K562 (cell line): ENCODE measurements around the gene ATP6V0A1. TPM values are rescaled to one million over a fixed set of nuclear protein-coding genes. Genes with fewer than 3 reads are reported as not detected.

Experiments
- ATAC-seq: fragments of 200-7000 bp; cut with Tn5 transposase; 3 replicates; pipeline ENCODE4 v1.9.1; 2020; ENCODE audit warnings: moderate library complexity
- BruUV-seq: library from RNA; stranded (reverse); fragments of 400-500 nt; replicated peaks from 2 replicates; lab custom pipeline; 2021; lab: Mats Ljungman, UMichigan
- CTCF ChIA-PET: fragments of 300-600 bp; formaldehyde crosslinking; extraction: SDS; loops from one replicate; lab custom pipeline; 2021; ENCODE audit warnings: low intra/inter-chr PET ratio; lab: Yijun Ruan, JAX
- POLR2A ChIA-PET: fragments of 300-600, 350-650 bp; sonication (Branson Sonifier 250); formaldehyde crosslinking; extraction: SDS; loops from one replicate; lab custom pipeline; 2021; ENCODE audit warnings: antibody characterized with exemption, inconsistent platforms; lab: Yijun Ruan, JAX
- DNase-seq, 4 experiments: peaks; one replicate each; pipeline versions ENCODE4 v3.0.0 to v3.0.0-alpha.2; 2011 to 2018; ENCODE audit warnings: low spot score in 3 of 4, mixed read lengths in 3 of 4; ENCODE audit errors: extremely low read depth in 1 of 4
- FAIRE-seq: peaks from 2 replicates; lab custom pipeline; 2011; peaks lifted over from hg19 to GRCh38; lab: Jason Lieb, UNC
- H2AFZ ChIP-seq: 2 replicates; pipeline ENCODE4 v1.6.0; 2011; ENCODE audit warnings: low read depth, low read length, control low read depth, inconsistent platforms
- H3K27ac ChIP-seq: fragments of 200-600 bp; 3 replicates; pipeline ENCODE4 v1.8.0; 2011; ENCODE audit warnings: low read depth, mild to moderate bottlenecking, control low read depth, inconsistent platforms, low read length, moderate library complexity, mixed read lengths; ENCODE audit errors: extremely low read depth
- H3K27me3 ChIP-seq, 2 experiments: fragments of 300-600 bp in 1 of 2; 2 replicates in 1 of 2; 3 replicates in 1 of 2; pipeline versions ENCODE4 v1.6.0 to v1.8.0; 2011; ENCODE audit warnings: inconsistent platforms in 2 of 2, low read length in 2 of 2, mild to moderate bottlenecking in 1 of 2, mixed read lengths in 1 of 2, moderate library complexity in 1 of 2; ENCODE audit not compliant: control insufficient read depth in 2 of 2, insufficient read depth in 2 of 2
- H3K36me3 ChIP-seq: fragments of 300-600 bp; 3 replicates; pipeline ENCODE4 v1.8.0; 2011; ENCODE audit warnings: mild to moderate bottlenecking, low read length, inconsistent platforms; ENCODE audit not compliant: control insufficient read depth, insufficient read depth
- H3K4me1 ChIP-seq, 2 experiments: fragments of 200-600 bp in 1 of 2; replicated peaks in 1 of 2; 2 replicates in 1 of 2; 3 replicates in 1 of 2; pipeline versions ENCODE4 v1.5.1 to v1.8.0; 2011; ENCODE audit warnings: inconsistent platforms in 2 of 2, low read length in 2 of 2, mild to moderate bottlenecking in 1 of 2, mixed read lengths in 1 of 2, moderate library complexity in 1 of 2; ENCODE audit not compliant: control insufficient read depth in 2 of 2, insufficient read depth in 2 of 2
- H3K4me2 ChIP-seq: 2 replicates; pipeline ENCODE4 v1.6.1; 2011; ENCODE audit warnings: low read length, control low read depth, inconsistent platforms, mixed read lengths; ENCODE audit not compliant: insufficient read depth
- H3K4me3 ChIP-seq: fragments of 200-600 bp; sonication (generic), shearing (Covaris generic); 2 replicates; pipeline ENCODE4 v1.5.1; 2016; ENCODE audit warnings: control low read depth, inconsistent platforms
- H3K79me2 ChIP-seq: fragments of 200-600 bp; 3 replicates; pipeline ENCODE4 v1.8.0; 2011; ENCODE audit warnings: low read length, inconsistent platforms; ENCODE audit not compliant: control insufficient read depth, insufficient read depth
- H3K9ac ChIP-seq, 2 experiments: 2 replicates each; pipeline versions ENCODE4 v1.6.0 to v1.6.1; 2011; ENCODE audit warnings: low read depth in 2 of 2, low read length in 2 of 2, control low read depth in 1 of 2, inconsistent platforms in 1 of 2, mild to moderate bottlenecking in 1 of 2, mixed read lengths in 1 of 2; ENCODE audit not compliant: insufficient read depth in 1 of 2
- H3K9me1 ChIP-seq: one replicate; pipeline ENCODE4 v1.6.0; 2011; ENCODE audit warnings: inconsistent platforms, mild to moderate bottlenecking, low read length, moderate library complexity; ENCODE audit not compliant: control insufficient read depth, insufficient read depth
- H3K9me3 ChIP-seq: replicated peaks from 2 replicates; pipeline ENCODE4 v1.5.1; 2011; ENCODE audit warnings: low read depth, low read length, inconsistent platforms; ENCODE audit not compliant: control insufficient read depth, insufficient read depth
- H4K20me1 ChIP-seq: replicated peaks from 2 replicates; pipeline ENCODE4 v1.6.1; 2011; ENCODE audit warnings: low read length, inconsistent platforms, mixed read lengths; ENCODE audit not compliant: control insufficient read depth, insufficient read depth
- ARHGAP35 ChIP-seq: fragments of 450-650 bp; IDR thresholded peaks from 2 replicates; pipeline ENCODE4 v1.6.1; 2018; ENCODE audit not compliant: partially characterized antibody
- CBFA2T2 ChIP-seq: fragments of 450-650 bp; conservative IDR thresholded peaks from 2 replicates; pipeline ENCODE4 v1.6.1; 2017; ENCODE audit warnings: mild to moderate bottlenecking
- CEBPB ChIP-seq: fragments of 450-650 bp; IDR thresholded peaks from 2 replicates; pipeline ENCODE4 v1.6.1; 2016; ENCODE audit warnings: missing genetic modification characterization, missing compliant biosample characterization
- CHD1 ChIP-seq: fragments of 200-600 bp; sonication (generic); IDR thresholded peaks from one replicate; pipeline ENCODE4 v1.6.1; 2012; ENCODE audit warnings: mild to moderate bottlenecking, moderate library complexity, low read length, inconsistent platforms
- GATA2 ChIP-seq: sonication (generic); formaldehyde crosslinking; IDR thresholded peaks from 2 replicates; pipeline ENCODE4 v1.4.0; 2020; ENCODE audit warnings: mild to moderate bottlenecking, missing genetic modification reagents
- KDM1A ChIP-seq, 2 experiments: fragments of 450-650 bp; IDR thresholded peaks; 2 replicates each; pipeline ENCODE4 v1.6.1; 2016; ENCODE audit warnings: mild to moderate bottlenecking in 2 of 2
- KDM4B ChIP-seq, 2 experiments: fragments of 450-650 bp in 1 of 2; sonication (generic) in 1 of 2; IDR thresholded peaks; 2 replicates each; pipeline ENCODE4 v1.6.1; 2016 to 2017; ENCODE audit warnings: borderline replicate concordance in 2 of 2, antibody characterized with exemption in 1 of 2, low read depth in 1 of 2, mild to moderate bottlenecking in 1 of 2
- KLF1 ChIP-seq: fragments of 450-650 bp; IDR thresholded peaks from 2 replicates; pipeline ENCODE4 v1.6.1; 2016; ENCODE audit warnings: missing genetic modification characterization, missing compliant biosample characterization
- MTA2 ChIP-seq: fragments of 450-650 bp; IDR thresholded peaks from 2 replicates; pipeline ENCODE4 v1.6.1; 2016; ENCODE audit warnings: low read depth
- NCOR1 ChIP-seq: fragments of 450-650 bp; IDR thresholded peaks from 2 replicates; pipeline ENCODE4 v1.6.1; 2016; ENCODE audit warnings: mild to moderate bottlenecking, moderate library complexity
- NFIC ChIP-seq: fragments of 450-650 bp; IDR thresholded peaks from 2 replicates; pipeline ENCODE4 v1.6.1; 2017; ENCODE audit warnings: mild to moderate bottlenecking, inconsistent platforms
- PHB2 ChIP-seq: fragments of 450-650 bp; IDR thresholded peaks from 2 replicates; pipeline ENCODE4 v1.6.1; 2017; ENCODE audit warnings: low read depth
- POLR2AphosphoS5 ChIP-seq: IDR thresholded peaks from 2 replicates; pipeline ENCODE4 v1.6.1; 2011; ENCODE audit warnings: mild to moderate bottlenecking, low read depth, low read length, moderate library complexity; ENCODE audit not compliant: control insufficient read depth, insufficient read depth
- PRDM10 ChIP-seq: fragments of 450-650 bp; IDR thresholded peaks from 2 replicates; pipeline ENCODE4 v1.6.1; 2018; ENCODE audit not compliant: partially characterized antibody
- RFX1 ChIP-seq: fragments of 450-650 bp; IDR thresholded peaks from 2 replicates; pipeline ENCODE4 v1.6.1; 2016; ENCODE audit warnings: mild to moderate bottlenecking, moderate library complexity
- STAT5A ChIP-seq: IDR thresholded peaks from 2 replicates; pipeline ENCODE4 v1.6.1; 2012; ENCODE audit warnings: low read length, inconsistent platforms, borderline replicate concordance
- TAL1 ChIP-seq: fragments of 450-650 bp; IDR thresholded peaks from 2 replicates; pipeline ENCODE4 v1.6.1; 2016; ENCODE audit warnings: mild to moderate bottlenecking
- ZBTB1 ChIP-seq: sonication (generic); formaldehyde crosslinking; IDR thresholded peaks from 2 replicates; pipeline ENCODE4 v1.8.1; 2023; ENCODE audit warnings: missing genetic modification reagents, low read depth, mild to moderate bottlenecking, borderline replicate concordance
- ZNF174 ChIP-seq: fragments of 250-450 bp; sonication (Bioruptor Pico); IDR thresholded peaks from 2 replicates; pipeline ENCODE4 v1.4.0; 2020; ENCODE audit warnings: mild to moderate bottlenecking
- ZSCAN32 ChIP-seq: fragments of 450-650 bp; formaldehyde crosslinking; IDR thresholded peaks from 2 replicates; pipeline ENCODE4 v1.4.0; 2020; ENCODE audit warnings: mild to moderate bottlenecking, moderate library complexity
- WGBS: fragments of 100-300 bp; shearing (Covaris generic); methylation state at CpG from one replicate; pipeline ENCODE4 v1.1.6; 2016; ENCODE audit warnings: low coverage, mixed read lengths; ENCODE audit not compliant: insufficient coverage; ENCODE audit errors: missing lambda C conversion rate; 5-methylcytosine and 5-hydroxymethylcytosine counted together
- in situ Hi-C: fragments of 300-500 bp; cut with MboI; formaldehyde crosslinking; loops from 4 replicates; pipeline ENCODE4 v1.15.0; 2018; ENCODE audit warnings: inconsistent platforms, mixed read lengths
- intact Hi-C: fragments of 100-400 bp; cut with micrococcal nuclease; formaldehyde crosslinking; loops from 2 replicates; pipeline ENCODE4 v1.14.2; 2022
- polyA plus RNA-seq, 8 experiments: library from polyadenylated mRNA; depleted of rRNA in 4 of 8; stranded (reverse) in 5 of 8; unstranded in 3 of 8; fragments of >200 nt; fragmentation: Nextera tagmentation in 2 of 8; fragmentation: Illumina TruSeq in 1 of 8; extraction: Ambion mirVana in 2 of 8; extraction: Trizol in 1 of 8; gene quantifications; 2 replicates each; pipeline versions ENCODE4 v1.2.1 to v1.2.3, GENCODE V29; 2011 to 2014; ENCODE audit warnings: inconsistent platforms in 1 of 8, missing spikeins in 1 of 8
- total RNA-seq, 7 experiments: library from RNA; depleted of rRNA in 6 of 7; stranded (reverse); fragments of >200 nt in 6 of 7; fragmentation: Illumina TruSeq in 2 of 7; extraction: Trizol in 2 of 7; gene quantifications; 2 replicates each; pipeline versions ENCODE4 v1.2.1 to v1.2.3, GENCODE V29; 2011 to 2021; ENCODE audit warnings: low replicate concordance in 1 of 7
- TF ChIP-seq, protein P1 (sequence below): fragments of 250-450 bp; sonication (Bioruptor Pico); IDR thresholded peaks from 2 replicates; pipeline ENCODE4 v1.8.0; 2022; ENCODE audit warnings: moderate library complexity, mild to moderate bottlenecking, inconsistent platforms

Gene ATP6V0A1
- total and polyA plus RNA-seq, 9 of the 15 experiments (the other 6 are each of a cell fraction or from before 2014, with no cell fraction given): 11.8 to 158 (median 75.5) TPM

DNA sequence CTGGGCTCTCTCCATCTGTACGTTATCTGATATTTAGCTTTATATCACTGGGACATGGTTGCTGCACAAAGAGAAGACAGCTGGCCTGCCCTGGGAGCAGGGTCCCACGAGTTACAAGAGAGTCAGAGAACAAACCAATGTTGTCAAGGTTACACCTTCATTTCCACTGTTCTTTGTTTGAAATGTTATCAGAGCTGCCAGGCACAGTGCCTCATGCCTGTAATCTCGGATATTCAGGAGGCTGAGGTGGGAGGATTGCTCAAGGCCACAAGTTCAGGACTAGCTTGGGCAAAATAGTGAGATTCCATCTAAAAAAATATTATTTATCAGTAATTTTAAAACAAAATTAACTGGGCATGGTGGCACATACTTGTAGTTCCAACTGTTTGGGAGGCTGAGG lies 34.6 kb downstream of the ATP6V0A1 start:
- Histone ChIP-seq H3K27me3 (no peaks in the 10 kb centered on the region), H3K9me3 (no peaks in the 10 kb centered on the region), H3K4me3 (no peak overlapping the region), H2AFZ (no peak overlapping the region), H4K20me1 (no peaks in the 10 kb centered on the region), H3K9me1 (no peaks in the 10 kb centered on the region), H3K36me3 (peaks cover 93% of the 10 kb centered on the region), H3K27ac (no peak overlapping the region), H3K4me1 (no peaks in the 10 kb centered on the region; a peak in 2 of 5 replicates), H3K79me2 (no peaks in the 10 kb centered on the region), H3K9ac (no peak overlapping the region), H3K4me2 (no peak overlapping the region)
- ATAC-seq (no peak; the same call in 2 of the 3 replicates), DNase-seq (peak in 1 of 4 experiments; percentile 53), FAIRE-seq (no peak)
- in situ Hi-C loops: no loop called here
- 47% methylated on average over 3 of the region's 3 CpGs for WGBS
- no TSS peak for BruUV-seq
- ChIA-PET POLR2A (interaction anchor here (0.6 to 2.6 kb wide), 4 partner anchors 14 to 406 kb away, joined by 3 to 9 read pairs (median 4); no protein-coding TSS in a partner anchor), CTCF (no interaction called here)
- intact Hi-C loops: no loop called here
- no peak for TF ChIP-seq CHD1
- TF ChIP-seq ARHGAP35: no peak
- TF ChIP-seq, protein P1, sequence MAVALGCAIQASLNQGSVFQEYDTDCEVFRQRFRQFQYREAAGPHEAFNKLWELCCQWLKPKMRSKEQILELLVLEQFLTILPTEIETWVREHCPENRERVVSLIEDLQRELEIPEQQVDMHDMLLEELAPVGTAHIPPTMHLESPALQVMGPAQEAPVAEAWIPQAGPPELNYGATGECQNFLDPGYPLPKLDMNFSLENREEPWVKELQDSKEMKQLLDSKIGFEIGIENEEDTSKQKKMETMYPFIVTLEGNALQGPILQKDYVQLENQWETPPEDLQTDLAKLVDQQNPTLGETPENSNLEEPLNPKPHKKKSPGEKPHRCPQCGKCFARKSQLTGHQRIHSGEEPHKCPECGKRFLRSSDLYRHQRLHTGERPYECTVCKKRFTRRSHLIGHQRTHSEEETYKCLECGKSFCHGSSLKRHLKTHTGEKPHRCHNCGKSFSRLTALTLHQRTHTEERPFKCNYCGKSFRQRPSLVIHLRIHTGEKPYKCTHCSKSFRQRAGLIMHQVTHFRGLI (CRISPR knock-in tag): no peak
- peak; percentile 49; the same call in 1 of the 2 replicates for TF ChIP-seq POLR2AphosphoS5
- no peak for TF ChIP-seq KLF1 (tag)
- peak; percentile 40; the same call in 1 of the 2 replicates for TF ChIP-seq MTA2
- TF ChIP-seq STAT5A: peak; percentile 46; the same call in 1 of the 2 replicates
- TF ChIP-seq PRDM10: no peak
- no peak for TF ChIP-seq ZSCAN32 (CRISPR knock-in tag)
- TF ChIP-seq GATA2 (CRISPR knock-in tag): peak; percentile 43; the same call in 1 of the 2 replicates
- no peak for TF ChIP-seq KDM4B (IDR thresholded peaks at IDR 0.05; ENCODE audit: borderline replicate concordance in 2 of 2, low read depth in 1 of 2)
- no peak for TF ChIP-seq ZBTB1 (CRISPR knock-in tag)
- TF ChIP-seq RFX1: peak; percentile 71
- TF ChIP-seq CBFA2T2: peak; percentile 57
- TF ChIP-seq ZNF174 (CRISPR knock-in tag): no peak
- TF ChIP-seq CEBPB (tag): peak; percentile 56; the same call in 1 of the 2 replicates
- peak; percentile 55 for TF ChIP-seq NCOR1
- TF ChIP-seq PHB2: no peak
- TF ChIP-seq NFIC: 0 out of 2 replicates have a peak, but pooled peaks have one; percentile 12
- TF ChIP-seq TAL1: peak; percentile 72
- TF ChIP-seq KDM1A (IDR thresholded peaks at IDR 0.05): 0 out of 4 replicates have a peak, but pooled peaks of 1 of the 2 experiments have one; percentile 12
